K562 (cell line): ENCODE measurements around the gene SLC20A1. TPM values are rescaled to one million over a fixed set of nuclear protein-coding genes. Genes with fewer than 3 reads are reported as not detected.
A peak's percentile ranks its signal among the peaks of the same experiment; 100 is the strongest.

ENCODE experiments used
- CBFB ChIP-seq: sonication (generic); formaldehyde crosslinking; IDR thresholded peaks from 2 replicates; pipeline ENCODE4 v1.4.0; 2020; ENCODE audit warnings: mild to moderate bottlenecking, missing genetic modification reagents
- DLX4 ChIP-seq: fragments of 250-450 bp; sonication (Bioruptor Pico); IDR thresholded peaks from 2 replicates; pipeline ENCODE4 v1.6.1; 2021; ENCODE audit warnings: mild to moderate bottlenecking
- ELF1 ChIP-seq: fragments of 200-800 bp; sonication (Bioruptor generic); IDR thresholded peaks from 2 replicates; pipeline ENCODE4 v1.6.1; 2016; ENCODE audit warnings: missing genetic modification characterization, missing compliant biosample characterization
- HCFC1 ChIP-seq: IDR thresholded peaks from 2 replicates; pipeline ENCODE4 v1.6.1; 2012; ENCODE audit warnings: low read depth, low read length, improper control_type of control experiment
- JUND ChIP-seq, 2 experiments: IDR thresholded peaks; 2 replicates in 1 of 2; 3 replicates in 1 of 2; pipeline ENCODE4 v1.6.1; 2011; ENCODE audit warnings: borderline replicate concordance in 2 of 2, low read depth in 2 of 2, low read length in 2 of 2, improper control_type of control experiment in 1 of 2, missing biosample characterization in 1 of 2, missing genetic modification characterization in 1 of 2, missing genetic modification reagents in 1 of 2
- MBD1 ChIP-seq: fragments of 250-450 bp; sonication (Bioruptor Pico); IDR thresholded peaks from 2 replicates; pipeline ENCODE4 v1.8.0; 2022; ENCODE audit warnings: inconsistent platforms
- MEF2D ChIP-seq: conservative IDR thresholded peaks from 2 replicates; pipeline ENCODE4 v1.6.1; 2016; ENCODE audit warnings: low read depth, missing genetic modification characterization, missing compliant biosample characterization
- MXD1 ChIP-seq: fragments of 250-450 bp; sonication (Bioruptor Pico); IDR thresholded peaks from 2 replicates; pipeline ENCODE4 v1.8.0; 2021; ENCODE audit warnings: borderline replicate concordance, mild to moderate bottlenecking, moderate library complexity; ENCODE audit not compliant: poor library complexity, severe bottlenecking
- NCOR1 ChIP-seq: fragments of 450-650 bp; IDR thresholded peaks from 2 replicates; pipeline ENCODE4 v1.6.1; 2016; ENCODE audit warnings: mild to moderate bottlenecking, moderate library complexity
- PCBP2 ChIP-seq: fragments of 200-400 bp; formaldehyde crosslinking; IDR thresholded peaks from 2 replicates; pipeline ENCODE4 v1.6.1; 2018; ENCODE audit warnings: low read length, low read depth, mild to moderate bottlenecking, moderate library complexity; ENCODE audit not compliant: poor library complexity, severe bottlenecking
- PHF8 ChIP-seq: fragments of 200-600 bp; sonication (generic); IDR thresholded peaks from 2 replicates; pipeline ENCODE4 v1.6.1; 2012; ENCODE audit warnings: mixed run types, mild to moderate bottlenecking, inconsistent platforms, low read length, moderate library complexity, borderline replicate concordance
- PPARD ChIP-seq: fragments of 250-450 bp; sonication (Bioruptor Pico); IDR thresholded peaks from 2 replicates; pipeline ENCODE4 v1.8.0; 2022; ENCODE audit warnings: inconsistent platforms, mild to moderate bottlenecking, moderate library complexity
- SIN3B ChIP-seq: fragments of 450-650 bp; IDR thresholded peaks from 2 replicates; pipeline ENCODE4 v1.6.1; 2017; ENCODE audit warnings: low read depth, mild to moderate bottlenecking, moderate library complexity
- SREBF2 ChIP-seq: sonication (generic); formaldehyde crosslinking; IDR thresholded peaks from 2 replicates; pipeline ENCODE4 v1.4.0; 2020; ENCODE audit warnings: mild to moderate bottlenecking, missing genetic modification reagents
- TBP ChIP-seq: optimal IDR thresholded peaks from 2 replicates; pipeline ENCODE3; 2011; ENCODE audit warnings: low read depth, low read length, improper control_type of control experiment
- ZNF280A ChIP-seq: fragments of 450-650 bp; IDR thresholded peaks from 2 replicates; pipeline ENCODE4 v1.6.1; 2018; ENCODE audit warnings: mild to moderate bottlenecking, low read depth; ENCODE audit not compliant: partially characterized antibody
- ZNF444 ChIP-seq: fragments of 250-450 bp; sonication (Bioruptor Pico); IDR thresholded peaks from 2 replicates; pipeline ENCODE4 v1.4.0; 2020; ENCODE audit warnings: mild to moderate bottlenecking, moderate library complexity
- ZNF449 ChIP-seq: fragments of 250-450 bp; sonication (Bioruptor Pico); IDR thresholded peaks from 2 replicates; pipeline ENCODE4 v1.8.0; 2022; ENCODE audit warnings: moderate library complexity, mild to moderate bottlenecking, inconsistent platforms
- polyA plus RNA-seq, 8 experiments: library from polyadenylated mRNA; depleted of rRNA in 4 of 8; stranded (reverse) in 5 of 8; unstranded in 3 of 8; fragments of >200 nt; fragmentation: Nextera tagmentation in 2 of 8; fragmentation: Illumina TruSeq in 1 of 8; extraction: Ambion mirVana in 2 of 8; extraction: Trizol in 1 of 8; gene quantifications; 2 replicates each; pipeline versions ENCODE4 v1.2.1 to v1.2.3, GENCODE V29; 2011 to 2014; ENCODE audit warnings: inconsistent platforms in 1 of 8, missing spikeins in 1 of 8
- total RNA-seq, 7 experiments: library from RNA; depleted of rRNA in 6 of 7; stranded (reverse); fragments of >200 nt in 6 of 7; fragmentation: Illumina TruSeq in 2 of 7; extraction: Trizol in 2 of 7; gene quantifications; 2 replicates each; pipeline versions ENCODE4 v1.2.1 to v1.2.3, GENCODE V29; 2011 to 2021; ENCODE audit warnings: low replicate concordance in 1 of 7

The SLC20A1 gene
- total and polyA plus RNA-seq, 9 of the 15 experiments (the other 6 are each of a cell fraction or from before 2014, with no cell fraction given): 53.8 to 150 (median 74.7) TPM

GRCh38 chr2:112683550-112684414 is 38.0 kb downstream of the SLC20A1 start (continued):
- TF ChIP-seq CBFB (CRISPR knock-in tag) (no peak), MEF2D (no peak; the same call in 1 of the 2 replicates), TBP (no peak), SREBF2 (CRISPR knock-in tag) (no peak), HCFC1 (0 out of 2 replicates have a peak, but pooled peaks have one; percentile 32), ELF1 (tag) (peak; percentile 91), MXD1 (no peak), MBD1 (CRISPR knock-in tag) (no peak), ZNF449 (CRISPR knock-in tag) (no peak), DLX4 (CRISPR knock-in tag) (no peak), PCBP2 (no peak), JUND (IDR thresholded peaks at IDR 0.05; ENCODE audit: borderline replicate concordance, low read depth, low read length) (peak; percentile 65), JUND (tag; IDR thresholded peaks at IDR 0.05; ENCODE audit: borderline replicate concordance, low read depth, low read length) (no peak; the same call in 2 of the 3 replicates), PHF8 (no peak; the same call in 1 of the 2 replicates), NCOR1 (peak; percentile 94), ZNF280A (no peak), SIN3B (no peak), PPARD (CRISPR knock-in tag) (no peak), ZNF444 (CRISPR knock-in tag) (no peak)
